ENCODE measurements around the gene LRRK2.

GRCh38 chr12:40208707-40209446 is 15.9 kb upstream of the LRRK2 start:
- TF ChIP-seq ZNF274 (IDR thresholded peaks at IDR 0.05; ENCODE audit: low read depth, low read length) (no peak), YY1 (IDR thresholded peaks at IDR 0.05; ENCODE audit: insufficient read depth, insufficient read length) (no peak), SUZ12 (IDR thresholded peaks at IDR 0.05; ENCODE audit: extremely low read depth, insufficient read depth, insufficient read length) (no peak)

Data from NT2/D1 (cell line).